K562 (cell line): ENCODE measurements around the gene ANKRD13A. TPM values are rescaled to one million over a fixed set of nuclear protein-coding genes. Genes with fewer than 3 reads are reported as not detected.
"Not testable (repeated sequence)": the region's sequence is repeated elsewhere in the genome, so short reads cannot be mapped to it uniquely, and the experiment has no call there.

Experiments
- ATAC-seq: fragments of 200-7000 bp; cut with Tn5 transposase; 3 replicates; pipeline ENCODE4 v1.9.1; 2020; ENCODE audit warnings: moderate library complexity
- BruUV-seq: library from RNA; stranded (reverse); fragments of 400-500 nt; replicated peaks from 2 replicates; lab custom pipeline; 2021; lab: Mats Ljungman, UMichigan
- CTCF ChIA-PET: fragments of 300-600 bp; formaldehyde crosslinking; extraction: SDS; loops from one replicate; lab custom pipeline; 2021; ENCODE audit warnings: low intra/inter-chr PET ratio; lab: Yijun Ruan, JAX
- POLR2A ChIA-PET: fragments of 300-600, 350-650 bp; sonication (Branson Sonifier 250); formaldehyde crosslinking; extraction: SDS; loops from one replicate; lab custom pipeline; 2021; ENCODE audit warnings: antibody characterized with exemption, inconsistent platforms; lab: Yijun Ruan, JAX
- DNase-seq, 4 experiments: peaks; one replicate each; pipeline versions ENCODE4 v3.0.0 to v3.0.0-alpha.2; 2011 to 2018; ENCODE audit warnings: low spot score in 3 of 4, mixed read lengths in 3 of 4; ENCODE audit errors: extremely low read depth in 1 of 4
- FAIRE-seq: peaks from 2 replicates; lab custom pipeline; 2011; peaks lifted over from hg19 to GRCh38; lab: Jason Lieb, UNC
- H2AFZ ChIP-seq: 2 replicates; pipeline ENCODE4 v1.6.0; 2011; ENCODE audit warnings: low read depth, low read length, control low read depth, inconsistent platforms
- H3K27ac ChIP-seq: fragments of 200-600 bp; 3 replicates; pipeline ENCODE4 v1.8.0; 2011; ENCODE audit warnings: low read depth, mild to moderate bottlenecking, control low read depth, inconsistent platforms, low read length, moderate library complexity, mixed read lengths; ENCODE audit errors: extremely low read depth
- H3K27me3 ChIP-seq, 2 experiments: fragments of 300-600 bp in 1 of 2; 2 replicates in 1 of 2; 3 replicates in 1 of 2; pipeline versions ENCODE4 v1.6.0 to v1.8.0; 2011; ENCODE audit warnings: inconsistent platforms in 2 of 2, low read length in 2 of 2, mild to moderate bottlenecking in 1 of 2, mixed read lengths in 1 of 2, moderate library complexity in 1 of 2; ENCODE audit not compliant: control insufficient read depth in 2 of 2, insufficient read depth in 2 of 2
- H3K36me3 ChIP-seq: fragments of 300-600 bp; 3 replicates; pipeline ENCODE4 v1.8.0; 2011; ENCODE audit warnings: mild to moderate bottlenecking, low read length, inconsistent platforms; ENCODE audit not compliant: control insufficient read depth, insufficient read depth
- H3K4me1 ChIP-seq, 2 experiments: fragments of 200-600 bp in 1 of 2; replicated peaks in 1 of 2; 2 replicates in 1 of 2; 3 replicates in 1 of 2; pipeline versions ENCODE4 v1.5.1 to v1.8.0; 2011; ENCODE audit warnings: inconsistent platforms in 2 of 2, low read length in 2 of 2, mild to moderate bottlenecking in 1 of 2, mixed read lengths in 1 of 2, moderate library complexity in 1 of 2; ENCODE audit not compliant: control insufficient read depth in 2 of 2, insufficient read depth in 2 of 2
- H3K4me2 ChIP-seq: 2 replicates; pipeline ENCODE4 v1.6.1; 2011; ENCODE audit warnings: low read length, control low read depth, inconsistent platforms, mixed read lengths; ENCODE audit not compliant: insufficient read depth
- H3K4me3 ChIP-seq: fragments of 200-600 bp; sonication (generic), shearing (Covaris generic); 2 replicates; pipeline ENCODE4 v1.5.1; 2016; ENCODE audit warnings: control low read depth, inconsistent platforms
- H3K79me2 ChIP-seq: fragments of 200-600 bp; 3 replicates; pipeline ENCODE4 v1.8.0; 2011; ENCODE audit warnings: low read length, inconsistent platforms; ENCODE audit not compliant: control insufficient read depth, insufficient read depth
- H3K9ac ChIP-seq, 2 experiments: 2 replicates each; pipeline versions ENCODE4 v1.6.0 to v1.6.1; 2011; ENCODE audit warnings: low read depth in 2 of 2, low read length in 2 of 2, control low read depth in 1 of 2, inconsistent platforms in 1 of 2, mild to moderate bottlenecking in 1 of 2, mixed read lengths in 1 of 2; ENCODE audit not compliant: insufficient read depth in 1 of 2
- H3K9me1 ChIP-seq: one replicate; pipeline ENCODE4 v1.6.0; 2011; ENCODE audit warnings: inconsistent platforms, mild to moderate bottlenecking, low read length, moderate library complexity; ENCODE audit not compliant: control insufficient read depth, insufficient read depth
- H3K9me3 ChIP-seq: replicated peaks from 2 replicates; pipeline ENCODE4 v1.5.1; 2011; ENCODE audit warnings: low read depth, low read length, inconsistent platforms; ENCODE audit not compliant: control insufficient read depth, insufficient read depth
- H4K20me1 ChIP-seq: replicated peaks from 2 replicates; pipeline ENCODE4 v1.6.1; 2011; ENCODE audit warnings: low read length, inconsistent platforms, mixed read lengths; ENCODE audit not compliant: control insufficient read depth, insufficient read depth
- CBFA2T2 ChIP-seq: fragments of 450-650 bp; conservative IDR thresholded peaks from 2 replicates; pipeline ENCODE4 v1.6.1; 2017; ENCODE audit warnings: mild to moderate bottlenecking
- HEY1 ChIP-seq: fragments of 250-450 bp; sonication (Bioruptor Pico); IDR thresholded peaks from 2 replicates; pipeline ENCODE4 v1.5.0; 2020; ENCODE audit warnings: mild to moderate bottlenecking, moderate library complexity, borderline replicate concordance
- MAFF ChIP-seq: IDR thresholded peaks from 2 replicates; pipeline ENCODE4 v1.6.1; 2012; ENCODE audit warnings: low read length, improper control_type of control experiment
- MITF ChIP-seq: IDR thresholded peaks from 2 replicates; pipeline ENCODE4 v1.6.1; 2014; ENCODE audit warnings: antibody characterized with exemption
- NCOR1 ChIP-seq: fragments of 450-650 bp; IDR thresholded peaks from 2 replicates; pipeline ENCODE4 v1.6.1; 2016; ENCODE audit warnings: mild to moderate bottlenecking, moderate library complexity
- U2AF2 ChIP-seq: fragments of 200-400 bp; formaldehyde crosslinking; optimal IDR thresholded peaks from 2 replicates; pipeline ENCODE3; 2017; ENCODE audit warnings: low read depth, mild to moderate bottlenecking, low read length
- ZFX ChIP-seq: sonication (generic); formaldehyde crosslinking; IDR thresholded peaks from 2 replicates; pipeline ENCODE4 v1.8.0; 2022; ENCODE audit warnings: mild to moderate bottlenecking, missing genetic modification reagents, moderate library complexity
- ZNF280B ChIP-seq: fragments of 250-450 bp; sonication (Bioruptor Pico); IDR thresholded peaks from 2 replicates; pipeline ENCODE4 v1.5.1; 2021; ENCODE audit warnings: mild to moderate bottlenecking
- WGBS: fragments of 100-300 bp; shearing (Covaris generic); methylation state at CpG from one replicate; pipeline ENCODE4 v1.1.6; 2016; ENCODE audit warnings: low coverage, mixed read lengths; ENCODE audit not compliant: insufficient coverage; ENCODE audit errors: missing lambda C conversion rate; 5-methylcytosine and 5-hydroxymethylcytosine counted together
- in situ Hi-C: fragments of 300-500 bp; cut with MboI; formaldehyde crosslinking; loops from 4 replicates; pipeline ENCODE4 v1.15.0; 2018; ENCODE audit warnings: inconsistent platforms, mixed read lengths
- intact Hi-C: fragments of 100-400 bp; cut with micrococcal nuclease; formaldehyde crosslinking; loops from 2 replicates; pipeline ENCODE4 v1.14.2; 2022
- polyA plus RNA-seq, 8 experiments: library from polyadenylated mRNA; depleted of rRNA in 4 of 8; stranded (reverse) in 5 of 8; unstranded in 3 of 8; fragments of >200 nt; fragmentation: Nextera tagmentation in 2 of 8; fragmentation: Illumina TruSeq in 1 of 8; extraction: Ambion mirVana in 2 of 8; extraction: Trizol in 1 of 8; gene quantifications; 2 replicates each; pipeline versions ENCODE4 v1.2.1 to v1.2.3, GENCODE V29; 2011 to 2014; ENCODE audit warnings: inconsistent platforms in 1 of 8, missing spikeins in 1 of 8
- total RNA-seq, 7 experiments: library from RNA; depleted of rRNA in 6 of 7; stranded (reverse); fragments of >200 nt in 6 of 7; fragmentation: Illumina TruSeq in 2 of 7; extraction: Trizol in 2 of 7; gene quantifications; 2 replicates each; pipeline versions ENCODE4 v1.2.1 to v1.2.3, GENCODE V29; 2011 to 2021; ENCODE audit warnings: low replicate concordance in 1 of 7

The ANKRD13A gene
- total and polyA plus RNA-seq, 9 of the 15 experiments (the other 6 are each of a cell fraction or from before 2014, with no cell fraction given): 5.0 to 55.0 (median 41.5) TPM

- TF ChIP-seq NCOR1 (no peak), ZFX (CRISPR knock-in tag) (no peak)
Measured at GRCh38 chr12:109983432-109984142, 15.6 kb upstream of the ANKRD13A start (continued).

- H3K9ac ChIP-seq, H3K27me3 ChIP-seq, H3K4me3 ChIP-seq, H3K4me2 ChIP-seq, POLR2A ChIA-PET, CTCF ChIA-PET, FAIRE-seq, H3K9me3 ChIP-seq, H3K79me2 ChIP-seq, ATAC-seq, H2AFZ ChIP-seq, BruUV-seq, H3K9me1 ChIP-seq, DNase-seq, intact Hi-C loops, H3K4me1 ChIP-seq, in situ Hi-C loops, H4K20me1 ChIP-seq, H3K27ac ChIP-seq: not testable (repeated sequence)
- WGBS: 96% methylated on average over 13 of the region's 16 CpGs
- H3K36me3 ChIP-seq: peaks cover 73% of the 10 kb centered on the region
Measured at GRCh38 chr12:109986236-109986635, 13.0 kb upstream of the ANKRD13A start.

- ChIA-PET CTCF (no interaction called here), POLR2A (interaction anchor here (0.6 to 1.4 kb wide), 2 partner anchors 10 to 531 kb away, joined by 3 to 4 read pairs; no protein-coding TSS in a partner anchor)
- WGBS: 89% methylated on average over 8 of the region's 8 CpGs
- H2AFZ ChIP-seq: no peak overlapping the region
- no peak overlapping the region for H3K4me3 ChIP-seq
- in situ Hi-C loops: no loop called here
- 0 out of 5 replicates have a peak, but pooled peaks cover 0 to 3% of the 10 kb centered on the region in 2 experiments for H3K4me1 ChIP-seq
- H3K27me3 ChIP-seq: no peaks in the 10 kb centered on the region
- intact Hi-C loops: no loop called here
- H3K4me2 ChIP-seq: no peak overlapping the region
- H3K9ac ChIP-seq: no peak overlapping the region
- no peaks in the 10 kb centered on the region for H3K9me1 ChIP-seq
- H3K36me3 ChIP-seq: peaks cover 69% of the 10 kb centered on the region
- FAIRE-seq: no peak
- no peaks in the 10 kb centered on the region for H3K9me3 ChIP-seq
- BruUV-seq: no TSS peak
- no peak for DNase-seq
- no peaks in the 10 kb centered on the region for H4K20me1 ChIP-seq
- no peak overlapping the region for H3K27ac ChIP-seq
- H3K79me2 ChIP-seq: peaks cover 4% of the 10 kb centered on the region; the same call in 1 of the 3 replicates
- no peak for ATAC-seq
- TF ChIP-seq ZNF280B (no peak), HEY1 (no peak), U2AF2 (no peak), CBFA2T2 (no peak), MAFF (no peak), MITF (no peak)
Measured at GRCh38 chr12:109987615-109988014, 11.6 kb upstream of the ANKRD13A start.
